ENCODE data around the gene GRIK1.
A peak's percentile ranks its signal among the peaks of the same experiment; 100 is the strongest.

Gene GRIK1

DNA sequence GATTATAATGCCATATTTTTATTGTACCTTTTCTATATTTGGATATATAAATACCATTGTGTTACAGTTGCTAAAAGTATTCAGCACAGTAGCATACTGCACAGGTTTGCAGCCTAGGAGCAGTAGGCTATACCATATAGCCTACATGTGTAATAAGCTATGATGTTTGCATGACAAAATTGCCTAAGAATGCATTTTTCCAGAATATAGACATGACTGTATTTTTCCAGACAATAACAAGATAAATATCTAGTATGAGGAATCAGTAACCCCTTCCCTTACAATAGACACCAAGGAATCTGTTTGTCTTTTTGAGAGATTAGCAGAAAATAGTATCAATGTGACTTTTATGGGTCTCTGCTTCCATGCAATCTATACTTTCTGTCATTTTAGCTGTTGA is 228.6 kb downstream of the GRIK1 start:
- FAIRE-seq, result no peak

DNA sequence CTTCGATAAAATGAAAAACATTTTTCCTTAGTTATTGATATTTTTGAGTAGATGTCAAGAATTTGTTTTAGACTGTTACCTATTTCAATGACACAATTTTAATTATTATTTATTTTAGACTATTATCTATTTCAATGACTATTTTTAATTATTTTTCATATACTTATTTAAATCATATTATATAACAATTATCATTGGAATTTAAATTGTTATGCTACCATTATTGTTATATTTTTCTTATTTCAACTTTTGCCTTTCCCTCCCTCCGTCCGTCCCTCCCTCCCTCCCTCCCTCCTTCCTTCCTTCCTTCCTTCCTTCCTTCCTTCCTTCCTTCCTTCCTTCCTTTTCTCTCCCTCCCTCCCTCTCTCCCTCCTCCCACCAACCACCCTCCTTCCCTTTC is 229.3 kb downstream of the GRIK1 start:
- no peak for FAIRE-seq

DNA sequence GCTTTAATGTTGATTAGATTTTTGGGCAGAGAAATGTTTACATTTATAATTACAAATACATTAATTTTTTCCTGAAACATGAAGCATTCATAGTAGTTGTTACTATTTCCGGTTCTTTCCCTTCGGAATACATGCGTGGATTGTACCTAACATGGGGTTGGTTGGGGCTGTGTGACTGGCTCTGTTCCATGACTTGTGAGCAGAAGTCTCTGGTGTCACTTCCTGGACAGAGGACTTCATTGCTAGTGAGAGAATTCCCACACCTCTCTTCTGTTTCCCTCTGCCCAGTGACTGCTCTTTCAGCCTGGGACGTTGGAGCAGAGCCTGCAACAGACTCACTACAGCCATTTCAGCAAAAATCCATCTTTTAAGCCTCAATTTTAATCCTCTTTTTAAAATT is 231.4 kb downstream of the GRIK1 start:
- no peak for FAIRE-seq

DNA sequence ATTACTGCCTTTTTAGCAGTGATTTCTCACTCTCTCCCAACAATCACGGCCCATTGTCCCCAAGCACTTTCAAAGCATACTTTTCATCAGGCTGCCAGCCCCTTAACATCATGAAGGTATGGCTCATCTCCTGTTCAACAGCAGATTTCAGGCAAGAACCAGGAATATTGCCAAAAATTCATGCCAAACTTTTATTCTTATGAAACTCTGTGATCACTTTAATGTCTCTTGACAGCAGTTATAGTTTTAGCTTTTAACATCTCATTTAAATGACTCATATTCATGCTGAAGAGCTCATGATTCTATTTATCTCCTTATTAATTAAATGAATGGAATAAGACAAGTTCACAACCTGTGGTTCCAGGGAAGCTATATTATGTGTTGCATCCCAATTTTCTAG is 235.1 kb downstream of the GRIK1 start:
- FAIRE-seq, result no peak

DNA sequence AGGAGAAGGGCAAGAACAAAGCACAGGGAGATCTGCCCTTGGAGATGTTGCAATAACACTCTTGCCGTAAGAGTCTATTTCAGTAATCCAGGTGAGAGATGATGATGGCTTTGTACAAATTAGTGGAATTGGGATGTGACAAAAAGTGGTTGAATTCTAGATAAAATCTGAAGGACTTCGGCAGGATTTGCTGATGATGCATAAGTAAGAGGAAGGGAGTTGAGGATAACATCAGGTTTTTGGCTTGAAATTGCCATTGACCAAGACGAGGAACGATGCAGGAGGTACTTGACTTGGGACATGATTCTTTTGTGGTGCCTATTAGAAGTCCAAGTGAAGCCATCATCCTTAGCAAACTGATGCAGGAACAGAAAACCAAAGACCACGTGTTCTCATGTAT is 238.1 kb downstream of the GRIK1 start:
- FAIRE-seq, result no peak

DNA sequence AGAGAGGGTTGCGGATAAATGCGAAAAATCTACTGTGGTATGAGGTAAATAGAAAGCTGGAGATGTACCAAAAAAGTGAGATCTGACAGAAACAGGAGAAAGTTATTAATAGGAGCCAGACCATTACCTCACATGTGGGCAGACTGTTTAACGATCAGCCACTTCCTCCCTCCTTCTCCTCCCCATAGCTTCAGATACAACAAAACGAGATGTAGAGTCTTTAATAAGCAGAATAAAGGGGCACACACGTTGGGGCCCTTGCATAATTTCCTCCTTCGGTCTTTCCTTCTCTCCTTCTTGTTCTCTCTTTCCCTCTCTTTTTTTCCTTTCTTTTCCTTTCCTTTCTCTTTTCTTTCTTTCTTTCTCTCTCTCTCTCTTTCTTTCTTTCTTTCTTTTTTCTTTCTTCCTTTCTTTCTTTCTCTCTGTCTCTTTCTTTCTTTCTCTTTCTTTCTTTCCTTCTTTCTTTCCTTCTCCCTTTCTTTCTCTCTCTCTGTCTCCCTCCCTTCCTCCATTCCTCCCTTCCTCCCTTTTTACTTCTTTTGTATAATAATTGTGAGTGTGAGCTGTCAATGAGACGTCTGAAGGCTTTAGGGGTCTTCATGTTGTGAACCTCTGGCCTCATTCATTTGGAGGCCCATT is 242.1 kb downstream of the GRIK1 start:
- FAIRE-seq, result no peak

DNA sequence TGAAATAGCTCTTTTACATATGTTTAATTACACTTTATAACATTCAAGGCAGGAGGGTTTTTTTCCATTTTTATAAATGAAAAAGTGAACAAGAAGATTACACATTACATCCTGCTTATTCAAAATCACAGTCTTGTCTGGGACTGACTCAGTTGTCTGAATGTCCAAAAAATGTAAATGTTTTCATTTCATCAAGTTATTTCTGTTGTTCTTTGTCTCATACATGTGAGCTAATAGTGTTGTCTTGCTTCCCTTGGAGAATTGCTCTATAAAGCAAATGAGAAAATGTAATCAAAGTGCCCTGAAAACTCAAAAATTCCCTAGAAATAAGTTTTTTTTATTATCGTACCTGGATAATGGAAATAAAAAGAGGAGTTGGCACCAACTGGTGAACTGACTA is 242.9 kb downstream of the GRIK1 start:
- FAIRE-seq, result no peak

DNA sequence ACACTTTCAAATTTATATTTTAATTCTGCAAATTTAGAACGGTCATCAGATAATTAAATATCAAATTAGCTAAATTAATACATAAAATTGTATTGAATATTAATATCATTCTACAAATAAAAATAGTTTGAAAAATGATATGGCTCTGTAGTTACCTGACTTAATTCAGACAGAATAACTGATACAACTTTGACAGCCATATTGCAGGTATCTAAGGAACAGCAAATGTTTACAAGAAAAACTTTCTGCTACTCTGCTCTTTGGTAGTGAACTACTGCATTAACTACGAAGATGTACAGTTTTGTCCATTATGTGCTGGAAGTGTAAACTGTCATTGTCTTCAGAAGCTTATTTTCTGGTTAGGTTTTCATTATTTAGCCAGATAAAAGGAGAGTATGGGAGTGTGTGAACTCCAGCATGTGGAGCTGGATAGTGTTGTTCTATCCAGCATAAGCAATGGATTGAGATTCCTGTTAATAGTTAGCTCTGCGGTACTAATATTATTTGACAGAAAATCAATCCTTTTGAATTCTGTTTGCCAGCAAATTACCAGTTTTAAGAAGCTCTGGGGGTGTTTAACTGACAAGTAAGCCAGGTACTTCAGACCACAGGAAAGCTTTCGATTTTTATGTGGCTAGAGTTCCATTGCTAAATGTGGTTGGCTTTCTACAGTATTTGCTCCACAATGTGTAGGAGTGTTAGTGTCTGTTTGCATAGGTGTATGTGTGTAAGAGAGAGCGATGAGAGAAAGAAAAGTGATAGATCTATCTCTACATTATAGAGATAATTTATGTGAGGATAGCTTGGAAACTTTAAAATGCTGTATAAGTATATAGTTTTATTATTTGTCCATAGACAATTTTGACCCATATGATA is 247.9 kb downstream of the GRIK1 start:
- peak; percentile 41 for FAIRE-seq

DNA sequence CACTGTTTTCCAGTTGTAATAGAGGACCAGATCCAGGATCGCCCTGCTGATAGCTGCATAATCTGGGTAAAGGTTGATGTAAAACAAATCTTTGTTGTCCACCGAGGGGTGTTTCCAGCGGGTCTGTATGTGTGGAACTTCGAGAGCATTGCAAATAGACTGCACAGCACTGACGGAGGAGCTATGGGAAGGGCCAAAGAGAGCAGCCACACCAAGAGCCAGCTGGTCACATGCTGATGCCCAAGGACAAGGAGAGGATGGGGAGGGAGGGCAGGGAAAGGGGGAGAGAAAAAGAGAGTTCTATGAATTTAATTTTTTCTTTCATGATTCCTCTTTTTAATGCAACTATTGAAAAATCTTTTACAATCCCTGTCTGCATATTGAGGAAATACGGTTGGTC is 250.0 kb downstream of the GRIK1 start:
- no peak for FAIRE-seq

DNA sequence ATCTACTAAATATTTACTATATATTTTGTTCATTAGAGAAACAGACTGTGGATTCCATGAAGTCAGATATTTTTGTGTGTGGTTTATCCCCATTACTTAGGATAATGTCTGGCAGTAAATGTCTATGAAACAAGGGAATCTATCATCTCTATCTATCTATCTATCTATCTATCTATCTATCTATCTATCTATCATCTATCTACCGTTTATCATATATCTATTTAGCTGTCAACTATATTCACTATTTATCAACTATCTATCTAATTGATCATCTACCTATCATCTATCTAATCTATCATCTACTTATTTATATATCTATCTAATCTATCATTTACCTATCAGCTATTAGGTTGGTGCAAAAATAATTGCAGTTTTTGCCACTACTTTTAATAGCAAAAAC is 255.7 kb downstream of the GRIK1 start:
- no peak for FAIRE-seq

DNA sequence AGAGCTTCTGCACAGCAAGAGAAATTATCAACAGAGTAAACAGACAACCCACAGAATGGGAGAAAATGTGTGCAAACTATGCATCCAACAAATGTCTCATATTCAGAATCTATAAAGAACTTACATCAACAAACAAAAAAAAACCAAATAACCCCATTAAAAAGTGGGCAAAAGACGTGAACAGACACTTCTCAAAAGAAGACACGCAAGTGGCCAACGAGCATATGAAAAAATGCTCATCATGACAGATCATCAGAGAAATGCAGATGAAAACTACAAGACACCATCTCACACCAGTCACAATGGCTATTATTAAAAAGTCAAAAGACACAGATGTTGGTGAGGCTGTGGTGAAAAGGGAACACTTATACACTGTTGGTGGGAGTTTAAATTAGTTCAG is 257.0 kb downstream of the GRIK1 start:
- no peak for FAIRE-seq

DNA sequence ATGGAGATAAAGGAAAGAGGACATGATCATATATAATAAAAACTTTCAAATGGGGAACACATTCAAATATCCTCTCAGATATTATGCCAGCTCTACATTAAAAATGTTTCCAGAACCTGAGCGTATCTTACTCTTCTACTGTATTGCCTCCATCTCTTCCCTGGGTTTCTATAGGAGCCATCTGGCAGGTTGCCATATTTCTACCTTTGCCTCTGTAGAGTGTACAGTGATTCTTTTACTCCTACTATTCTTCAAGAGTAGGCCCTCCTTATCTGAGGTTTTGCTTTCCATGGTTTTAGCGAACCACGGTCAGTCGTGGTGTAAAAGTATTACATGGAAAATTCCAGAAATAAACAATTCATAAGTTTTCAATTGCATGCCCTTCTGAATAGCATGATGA is 259.5 kb downstream of the GRIK1 start:
- no peak for FAIRE-seq

DNA sequence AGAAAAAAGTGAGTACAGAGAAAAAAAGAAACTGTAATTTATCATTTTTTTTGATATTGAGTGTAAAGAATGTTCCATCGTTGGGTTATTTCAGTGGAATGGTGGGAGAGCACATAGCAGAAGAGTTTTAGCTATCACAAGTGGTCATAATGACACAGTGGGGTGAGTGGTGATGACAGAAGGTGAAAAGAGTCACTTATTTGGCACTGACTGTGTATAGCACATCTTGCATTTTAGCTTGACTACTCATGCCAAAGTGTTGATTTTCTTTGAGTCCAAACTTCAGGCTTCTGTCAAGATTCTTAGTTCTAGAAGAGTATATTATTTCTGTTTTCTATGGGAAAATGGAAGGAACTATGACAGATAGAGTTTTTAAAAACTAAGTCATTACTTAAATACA is 261.2 kb downstream of the GRIK1 start:
- FAIRE-seq, result no peak

DNA sequence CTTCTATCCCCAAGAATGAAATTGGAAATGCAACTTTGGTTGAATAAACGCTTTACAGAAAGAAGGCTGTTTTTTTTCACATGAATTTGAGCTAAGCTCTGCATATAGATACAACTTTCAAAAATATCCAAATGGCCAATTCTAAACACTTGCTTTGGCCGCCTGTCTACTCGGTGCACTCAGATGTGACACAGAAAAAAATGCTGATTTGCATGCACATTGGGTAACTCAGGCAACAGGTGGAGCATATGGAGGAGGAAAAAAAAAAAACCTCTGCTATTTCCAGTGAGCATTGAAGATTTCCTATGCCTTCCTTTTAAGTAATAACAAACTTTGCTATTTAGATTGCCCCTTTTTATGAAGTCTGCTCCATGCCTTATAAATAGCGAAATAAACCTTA is 262.5 kb downstream of the GRIK1 start:
- no peak for FAIRE-seq

DNA sequence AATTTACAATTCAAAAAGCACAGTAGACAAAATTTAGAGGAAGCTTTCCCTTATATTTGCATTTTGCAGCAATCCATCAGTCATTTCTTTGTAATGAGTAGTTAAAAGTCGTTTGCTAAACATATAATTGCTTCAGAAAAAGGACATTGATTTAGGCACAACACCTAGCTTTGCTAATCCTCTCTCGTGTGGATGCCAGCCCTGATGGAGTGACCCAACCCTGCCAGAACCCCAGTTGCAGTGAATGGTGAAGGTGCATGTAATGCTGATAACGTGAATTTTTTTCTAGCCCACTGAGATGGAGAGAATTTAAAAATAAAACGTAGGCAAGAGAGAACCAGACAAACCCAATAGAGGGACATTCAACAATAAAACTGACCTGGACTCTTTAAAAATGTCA is 263.4 kb downstream of the GRIK1 start:
- no peak for FAIRE-seq

DNA sequence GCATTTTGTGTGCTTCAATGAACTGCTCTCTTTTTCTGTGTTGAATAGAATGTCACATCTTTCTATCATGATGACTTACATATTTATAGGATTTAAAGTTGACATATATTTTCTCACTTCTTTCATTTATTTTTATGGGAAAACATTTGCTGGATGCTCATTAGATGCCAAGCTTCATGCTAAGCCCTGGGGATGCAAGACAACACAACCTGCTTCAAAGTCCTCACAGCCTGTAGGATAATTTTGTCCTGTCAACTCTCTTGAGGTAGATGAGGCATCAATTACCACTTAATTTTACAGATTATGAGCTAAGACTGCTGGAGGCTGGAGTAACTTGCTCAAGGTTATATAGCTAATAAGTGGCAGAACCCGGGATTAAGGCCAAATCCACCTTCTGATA is 264.3 kb downstream of the GRIK1 start:
- no peak for FAIRE-seq

DNA sequence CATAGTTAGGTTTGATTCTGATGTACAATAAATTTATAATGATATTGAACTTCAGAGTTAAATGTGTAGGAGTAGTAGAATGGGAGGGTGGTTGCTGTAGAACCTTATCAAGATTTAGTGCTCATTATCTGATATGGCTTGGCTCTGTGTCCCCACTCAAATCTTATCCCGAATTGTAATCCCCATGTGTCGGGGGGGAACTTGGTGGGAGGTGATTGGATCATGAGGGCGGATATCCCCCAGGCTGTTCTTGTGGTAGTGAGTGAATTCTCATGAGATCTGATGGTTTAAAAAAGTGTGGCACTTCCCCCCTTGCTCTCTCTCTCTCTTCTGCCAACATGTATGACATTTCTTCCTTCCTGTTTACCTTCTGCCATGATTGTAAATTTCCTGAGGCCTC is 265.5 kb downstream of the GRIK1 start:
- FAIRE-seq, result no peak

DNA sequence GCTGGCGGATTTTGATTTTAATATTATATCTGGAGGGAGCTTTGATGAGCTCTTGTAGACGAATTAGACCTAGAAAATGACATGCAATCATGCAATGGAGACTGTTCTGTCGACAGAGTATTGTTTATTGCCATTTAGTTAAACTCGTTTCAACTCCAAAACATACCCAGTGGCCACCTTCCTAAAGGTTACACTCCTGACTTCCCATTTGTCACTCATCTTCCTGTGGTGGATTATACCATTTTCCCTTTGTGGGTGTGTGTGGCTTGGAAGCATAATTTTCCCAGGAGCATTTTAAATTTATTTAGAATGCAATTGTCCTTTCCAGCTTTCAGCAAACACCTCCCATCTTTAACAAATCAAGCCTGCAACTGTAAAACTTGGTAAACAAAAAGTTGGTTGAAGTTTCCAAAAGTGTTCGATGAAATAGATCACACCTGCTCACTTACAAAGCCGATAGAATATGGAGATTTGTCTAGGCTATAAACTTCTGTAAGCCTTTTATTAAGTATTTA is 266.6 kb downstream of the GRIK1 start:
- no peak for FAIRE-seq

DNA sequence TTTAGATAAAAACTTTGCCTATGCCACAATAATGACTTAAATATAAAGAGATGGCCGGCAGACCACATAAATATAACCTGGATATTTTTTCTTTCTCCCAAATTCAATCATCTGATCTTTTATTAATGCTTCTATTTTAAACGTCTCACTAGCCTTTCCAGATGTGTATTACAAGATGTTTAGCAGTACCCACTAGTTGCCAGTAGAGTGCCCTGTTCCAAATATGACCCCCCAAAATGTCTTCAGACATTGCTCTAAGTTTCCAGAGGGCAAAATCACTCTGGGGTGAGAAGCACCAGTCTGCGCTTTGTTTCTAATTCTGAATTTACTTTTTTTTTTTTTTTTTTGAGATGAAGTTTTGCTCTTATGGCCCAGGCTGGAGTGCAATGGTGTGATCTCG is 268.1 kb downstream of the GRIK1 start:
- no peak for FAIRE-seq

DNA sequence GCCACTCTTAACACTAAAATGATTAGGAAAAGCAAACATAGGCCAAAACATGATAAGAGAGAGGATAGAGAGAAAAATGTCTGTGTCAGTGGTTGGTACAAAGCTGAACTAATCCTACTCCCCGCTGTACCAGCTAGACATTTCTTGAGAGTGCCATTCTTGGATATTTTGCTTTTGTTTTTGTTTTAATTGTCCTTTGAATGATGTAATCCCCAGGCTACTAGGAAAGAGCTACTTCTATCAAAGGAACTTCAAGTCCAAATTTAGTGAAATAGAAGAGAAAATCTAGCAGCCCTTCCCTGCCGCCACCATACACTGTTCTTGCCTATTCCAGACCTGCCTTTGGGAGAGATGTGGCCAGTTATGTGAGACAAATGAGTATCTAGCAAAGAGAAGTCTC is 269.6 kb downstream of the GRIK1 start:
- no peak for FAIRE-seq

DNA sequence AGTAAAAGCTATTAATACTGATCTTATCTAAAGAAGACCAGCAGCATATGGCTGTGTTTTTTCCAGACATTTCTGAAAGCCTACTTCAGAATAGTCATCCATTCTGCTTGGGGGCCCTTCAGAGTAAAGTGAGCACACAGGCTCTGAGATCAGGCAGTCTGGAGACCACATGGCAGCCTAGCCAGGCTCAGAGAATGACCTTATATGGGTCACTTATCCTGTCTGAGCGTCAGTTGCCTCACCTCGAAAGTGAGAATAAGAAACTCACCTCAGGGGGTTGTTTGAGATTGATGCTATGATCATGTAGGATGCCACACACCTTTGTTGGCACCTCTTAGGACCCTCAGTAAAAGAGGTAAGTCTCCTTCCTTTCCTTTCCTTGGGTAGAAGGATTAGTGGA is 270.4 kb downstream of the GRIK1 start:
- FAIRE-seq, result no peak

DNA sequence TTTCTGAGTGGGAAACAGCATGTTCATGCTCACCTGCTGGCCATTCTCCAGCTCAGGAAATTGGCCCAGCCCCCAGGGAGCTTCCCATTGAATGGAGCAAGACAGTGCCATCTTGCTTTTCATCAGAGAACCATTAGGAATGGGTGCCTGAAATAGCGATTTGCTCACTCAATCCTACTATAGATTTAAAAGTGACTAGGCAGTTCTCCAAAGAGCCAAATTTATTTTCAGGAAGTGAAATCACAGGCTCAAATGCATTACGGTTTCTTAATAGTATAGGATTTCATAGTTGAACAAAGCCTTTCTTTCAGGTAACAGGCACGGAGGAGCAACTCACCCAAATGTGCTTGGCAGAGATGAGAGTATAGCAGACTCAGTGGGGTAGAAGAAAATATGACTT is 272.1 kb downstream of the GRIK1 start:
- no peak for FAIRE-seq

DNA sequence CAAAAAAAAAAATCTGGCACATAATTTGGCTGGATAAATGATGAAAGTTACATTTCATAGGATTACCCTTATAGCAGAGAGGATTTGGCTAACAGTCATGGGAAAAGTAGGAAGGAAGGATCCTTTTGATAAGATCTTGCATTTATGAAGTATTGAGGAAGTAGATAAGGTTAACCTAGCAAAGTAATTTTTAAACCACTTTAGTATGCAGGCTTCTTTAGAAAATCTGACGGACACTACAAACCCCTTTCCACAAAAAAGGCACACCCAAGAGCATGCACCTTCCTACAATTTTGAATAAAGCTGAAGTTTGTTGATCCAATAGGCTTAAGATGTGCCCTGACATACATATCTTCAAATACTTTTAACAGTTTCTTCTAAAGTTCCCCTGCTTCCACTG is 275.2 kb downstream of the GRIK1 start:
- FAIRE-seq, result no peak

DNA sequence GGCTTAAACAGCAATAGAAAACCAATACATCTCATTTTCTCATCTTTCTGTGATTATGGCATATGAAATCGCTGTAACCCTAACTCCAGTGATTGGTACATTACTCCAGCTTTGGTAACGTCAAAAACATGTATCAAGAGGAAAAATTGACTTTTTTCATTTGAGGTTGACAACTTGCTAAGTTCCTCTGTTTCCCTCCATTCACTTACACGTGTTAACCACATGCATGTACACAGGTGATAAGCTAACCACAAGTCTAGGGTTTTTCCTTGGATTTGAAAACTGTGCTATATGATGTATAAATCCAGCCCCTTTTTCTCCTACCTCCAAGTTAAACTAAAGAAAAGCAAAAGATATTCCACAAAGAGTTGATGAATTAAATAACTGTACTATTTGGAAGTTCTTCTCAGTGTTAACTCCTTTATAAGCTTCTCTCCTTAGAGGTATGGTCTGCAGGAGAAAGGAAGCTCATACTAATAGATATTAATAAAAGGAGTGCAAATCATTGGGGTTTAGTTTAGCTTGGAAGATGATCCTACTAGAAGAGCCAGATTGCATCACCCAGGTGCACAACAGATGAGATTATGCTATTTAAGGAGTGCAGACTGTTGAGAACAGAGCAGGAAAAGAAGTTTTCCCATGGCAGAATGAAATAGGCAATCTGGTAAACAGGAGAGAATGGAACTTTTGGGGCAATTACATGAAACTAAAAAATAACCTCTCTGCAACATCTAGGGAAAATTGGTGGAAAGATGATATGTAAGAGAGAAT is 277.9 kb downstream of the GRIK1 start:
- no peak for FAIRE-seq
